Measurements from ENCODE around the gene POLE2.
"Not testable (repeated sequence)": the region's sequence is repeated elsewhere in the genome, so short reads cannot be mapped to it uniquely, and the experiment has no call there.

The POLE2 gene, protein sequence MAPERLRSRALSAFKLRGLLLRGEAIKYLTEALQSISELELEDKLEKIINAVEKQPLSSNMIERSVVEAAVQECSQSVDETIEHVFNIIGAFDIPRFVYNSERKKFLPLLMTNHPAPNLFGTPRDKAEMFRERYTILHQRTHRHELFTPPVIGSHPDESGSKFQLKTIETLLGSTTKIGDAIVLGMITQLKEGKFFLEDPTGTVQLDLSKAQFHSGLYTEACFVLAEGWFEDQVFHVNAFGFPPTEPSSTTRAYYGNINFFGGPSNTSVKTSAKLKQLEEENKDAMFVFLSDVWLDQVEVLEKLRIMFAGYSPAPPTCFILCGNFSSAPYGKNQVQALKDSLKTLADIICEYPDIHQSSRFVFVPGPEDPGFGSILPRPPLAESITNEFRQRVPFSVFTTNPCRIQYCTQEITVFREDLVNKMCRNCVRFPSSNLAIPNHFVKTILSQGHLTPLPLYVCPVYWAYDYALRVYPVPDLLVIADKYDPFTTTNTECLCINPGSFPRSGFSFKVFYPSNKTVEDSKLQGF

DNA sequence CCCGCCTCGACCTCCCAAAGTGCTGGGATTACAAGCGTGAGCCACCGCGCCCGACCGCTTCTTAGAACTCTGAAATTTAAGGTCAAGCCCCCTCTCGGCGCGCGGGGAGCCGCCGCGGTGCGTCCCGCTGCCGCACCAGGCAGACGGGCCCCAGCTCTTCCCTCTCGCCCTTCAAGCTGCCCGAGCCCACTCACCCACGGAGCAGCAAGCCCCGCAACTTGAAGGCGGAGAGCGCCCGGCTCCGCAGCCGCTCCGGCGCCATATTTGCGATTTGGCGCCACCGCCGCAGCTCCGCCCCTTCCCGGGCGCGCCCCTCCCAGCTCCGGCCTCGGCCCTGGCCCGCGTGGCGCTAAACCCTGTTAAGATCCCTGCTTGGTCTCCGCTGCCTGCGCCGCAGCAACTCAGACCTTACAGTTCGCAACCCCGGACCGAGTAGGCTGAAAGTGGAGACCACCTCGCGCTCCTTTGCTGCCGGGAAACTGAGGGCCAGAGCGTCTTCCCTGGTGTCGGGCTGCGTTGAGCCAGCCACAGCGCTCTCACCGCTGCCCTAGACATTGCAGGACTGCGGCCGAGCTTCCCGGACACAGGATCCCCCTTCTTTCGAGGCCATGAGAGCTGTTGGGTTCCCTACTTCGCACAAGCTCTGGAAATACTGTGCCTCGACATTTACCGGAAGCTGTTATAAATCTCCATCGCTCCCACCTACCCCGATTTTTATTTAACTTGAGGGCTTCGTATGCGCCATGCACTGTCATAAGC, at the start of gene POLE2:
Gene POLE2 (minus strand): TSS at position 273 of the 759 bp plus-strand sequence. CDS start 11 bp downstream, at position 262.
- Histone ChIP-seq H4K20me1 (ENCODE audit: low read depth, low read length) (no peaks in the 10 kb centered on the region), H3K27ac (ENCODE audit: low read depth, low read length) (peak within 1 kb of the TSS; percentile 36; the same call in 1 of the 2 replicates), H3K9ac (ENCODE audit: low read length) (peak within 1 kb of the TSS; percentile 67), H2AFZ (ENCODE audit: low read depth, low read length, severe bottlenecking) (peak within 1 kb of the TSS; percentile 93), H3K9me2 (replicated peaks; ENCODE audit: insufficient read depth, low read length) (no peaks in the 10 kb centered on the region), H3K9me3 (ENCODE audit: insufficient read depth, low read length) (no peaks in the 10 kb centered on the region), H3K4me3 (ENCODE audit: insufficient read depth, low read length, poor library complexity, severe bottlenecking) (peak within 1 kb of the TSS; percentile 78), H3K36me3 (ENCODE audit: low read length) (no peaks in the 10 kb centered on the region), H3F3A (ENCODE audit: insufficient read depth) (peaks cover 32% of the 10 kb centered on the region), H3K79me2 (ENCODE audit: insufficient read depth, low read length) (peaks cover 35% of the 10 kb centered on the region), H3K4me2 (ENCODE audit: low read depth, low read length, poor library complexity, severe bottlenecking) (peak within 1 kb of the TSS; percentile 75), H3K27me3 (ENCODE audit: low read length) (no peaks in the 10 kb centered on the region)
- TF ChIP-seq EZH2phosphoT487 (conservative IDR thresholded peaks at IDR 0.05; ENCODE audit: low read length), result no peak
- TF ChIP-seq, protein P1, sequence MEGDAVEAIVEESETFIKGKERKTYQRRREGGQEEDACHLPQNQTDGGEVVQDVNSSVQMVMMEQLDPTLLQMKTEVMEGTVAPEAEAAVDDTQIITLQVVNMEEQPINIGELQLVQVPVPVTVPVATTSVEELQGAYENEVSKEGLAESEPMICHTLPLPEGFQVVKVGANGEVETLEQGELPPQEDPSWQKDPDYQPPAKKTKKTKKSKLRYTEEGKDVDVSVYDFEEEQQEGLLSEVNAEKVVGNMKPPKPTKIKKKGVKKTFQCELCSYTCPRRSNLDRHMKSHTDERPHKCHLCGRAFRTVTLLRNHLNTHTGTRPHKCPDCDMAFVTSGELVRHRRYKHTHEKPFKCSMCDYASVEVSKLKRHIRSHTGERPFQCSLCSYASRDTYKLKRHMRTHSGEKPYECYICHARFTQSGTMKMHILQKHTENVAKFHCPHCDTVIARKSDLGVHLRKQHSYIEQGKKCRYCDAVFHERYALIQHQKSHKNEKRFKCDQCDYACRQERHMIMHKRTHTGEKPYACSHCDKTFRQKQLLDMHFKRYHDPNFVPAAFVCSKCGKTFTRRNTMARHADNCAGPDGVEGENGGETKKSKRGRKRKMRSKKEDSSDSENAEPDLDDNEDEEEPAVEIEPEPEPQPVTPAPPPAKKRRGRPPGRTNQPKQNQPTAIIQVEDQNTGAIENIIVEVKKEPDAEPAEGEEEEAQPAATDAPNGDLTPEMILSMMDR (IDR thresholded peaks at IDR 0.05; ENCODE audit: insufficient read depth, low read length, poor library complexity, severe bottlenecking), result no peak

DNA sequence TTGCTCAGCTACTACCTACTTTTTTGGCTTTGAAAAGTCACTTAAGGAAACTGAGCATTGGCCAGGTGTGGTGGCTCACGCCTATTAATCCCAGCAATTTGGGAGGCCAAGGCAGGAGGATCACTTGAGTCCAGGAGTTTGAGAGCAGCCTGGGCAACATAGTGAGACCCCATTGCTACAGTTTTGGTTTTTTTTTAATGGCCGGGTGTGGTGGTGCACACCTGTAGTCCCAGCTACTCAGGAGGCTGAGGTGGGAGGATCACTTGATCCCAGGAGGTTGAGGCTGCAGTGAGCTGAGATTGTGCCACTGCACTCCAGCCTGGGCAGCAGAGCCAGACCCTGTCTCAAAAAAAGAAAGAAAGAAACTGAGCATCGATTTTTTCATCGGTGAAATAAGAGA, 47.7 kb upstream of the POLE2 start:
- not testable (repeated sequence) for H3K9ac ChIP-seq (ENCODE audit: low read length); H3K27me3 ChIP-seq (ENCODE audit: low read length); H3F3A ChIP-seq (ENCODE audit: insufficient read depth); H3K9me3 ChIP-seq (ENCODE audit: insufficient read depth, low read length); H3K79me2 ChIP-seq (ENCODE audit: insufficient read depth, low read length); H4K20me1 ChIP-seq (ENCODE audit: low read depth, low read length); H2AFZ ChIP-seq (ENCODE audit: low read depth, low read length, severe bottlenecking); H3K27ac ChIP-seq (ENCODE audit: low read depth, low read length); H3K9me2 ChIP-seq (replicated peaks; ENCODE audit: insufficient read depth, low read length); H3K4me2 ChIP-seq (ENCODE audit: low read depth, low read length, poor library complexity, severe bottlenecking); H3K36me3 ChIP-seq (ENCODE audit: low read length); H3K4me3 ChIP-seq (ENCODE audit: insufficient read depth, low read length, poor library complexity, severe bottlenecking)

DNA sequence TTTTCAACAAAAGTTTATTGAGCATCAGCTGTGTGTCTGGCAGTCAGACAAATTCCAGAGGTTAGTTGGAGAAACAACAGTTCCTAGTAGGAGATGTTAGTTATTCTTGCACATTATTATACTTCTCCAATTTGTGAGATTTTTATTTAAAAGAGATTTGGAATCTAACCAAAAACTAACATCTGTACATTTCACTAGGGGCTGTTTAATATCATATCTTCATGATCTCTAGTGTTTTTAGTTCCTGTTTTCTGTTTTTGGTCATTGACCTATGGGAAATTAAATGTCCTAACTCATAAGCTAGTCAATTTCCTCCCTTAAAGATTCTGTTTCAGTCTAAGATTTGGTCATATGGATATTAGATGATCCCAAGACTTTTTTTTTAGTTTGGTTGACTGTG, 45.8 kb upstream of the POLE2 start:
- H4K20me1 ChIP-seq (ENCODE audit: low read depth, low read length), result no peaks in the 10 kb centered on the region
- no peaks in the 10 kb centered on the region for H3K36me3 ChIP-seq (ENCODE audit: low read length)
- H3K4me3 ChIP-seq (ENCODE audit: insufficient read depth, low read length, poor library complexity, severe bottlenecking), result no peak overlapping the region
- no peak overlapping the region for H2AFZ ChIP-seq (ENCODE audit: low read depth, low read length, severe bottlenecking)
- no peaks in the 10 kb centered on the region for H3K9me3 ChIP-seq (ENCODE audit: insufficient read depth, low read length)
- no peaks in the 10 kb centered on the region for H3K27me3 ChIP-seq (ENCODE audit: low read length)
- no peak overlapping the region for H3K9ac ChIP-seq (ENCODE audit: low read length)
- H3K9me2 ChIP-seq (replicated peaks; ENCODE audit: insufficient read depth, low read length), result no peaks in the 10 kb centered on the region
- TF ChIP-seq EZH2phosphoT487 (conservative IDR thresholded peaks at IDR 0.05; ENCODE audit: low read length), result no peak
- TF ChIP-seq, protein P1 (IDR thresholded peaks at IDR 0.05; ENCODE audit: insufficient read depth, low read length, poor library complexity, severe bottlenecking), result no peak
- no peak overlapping the region for H3K27ac ChIP-seq (ENCODE audit: low read depth, low read length)
- H3F3A ChIP-seq (ENCODE audit: insufficient read depth), result no peaks in the 10 kb centered on the region
- no peak overlapping the region for H3K4me2 ChIP-seq (ENCODE audit: low read depth, low read length, poor library complexity, severe bottlenecking)
- H3K79me2 ChIP-seq (ENCODE audit: insufficient read depth, low read length), result no peaks in the 10 kb centered on the region

All from SU-DHL-6 (cell line).